Muscle layer of colon (tissue), 2 donors: Measurements from ENCODE around the gene RAX2.
"Not testable (repeated sequence)": the region's sequence is repeated elsewhere in the genome, so short reads cannot be mapped to it uniquely, and the experiment has no call there.

Source experiments
- H3K27ac ChIP-seq: one replicate; pipeline ENCODE4 v1.7.0; 2013; ENCODE audit warnings: low read depth, mild to moderate bottlenecking, low read length, moderate library complexity
- H3K27me3 ChIP-seq, 2 donors: one replicate each; pipeline ENCODE4 v1.7.0; 2013; ENCODE audit warnings: low read length in 2 of 2, mild to moderate bottlenecking in 2 of 2; ENCODE audit not compliant: insufficient read depth in 2 of 2, control insufficient read depth in 1 of 2
- H3K36me3 ChIP-seq: one replicate; pipeline ENCODE4 v1.7.0; 2013; ENCODE audit warnings: mild to moderate bottlenecking, low read length; ENCODE audit not compliant: insufficient read depth
- H3K4me1 ChIP-seq: one replicate; pipeline ENCODE4 v1.7.0; 2013; ENCODE audit warnings: mild to moderate bottlenecking, low read length; ENCODE audit not compliant: insufficient read depth
- H3K4me3 ChIP-seq, 2 donors: one replicate each; pipeline ENCODE4 v1.7.0; 2013; ENCODE audit warnings: low read length in 2 of 2, low read depth in 1 of 2, mild to moderate bottlenecking in 1 of 2, moderate library complexity in 1 of 2
- H3K9ac ChIP-seq: one replicate; pipeline ENCODE4 v1.7.0; 2013; ENCODE audit warnings: low read length
- H3K9me3 ChIP-seq: one replicate; pipeline ENCODE4 v1.7.0; 2013; ENCODE audit warnings: mild to moderate bottlenecking, low read length
- donor health status: abdominal sarcoma.
- donor health status: Adenocarcinoma of cecum.

The RAX2 gene

DNA sequence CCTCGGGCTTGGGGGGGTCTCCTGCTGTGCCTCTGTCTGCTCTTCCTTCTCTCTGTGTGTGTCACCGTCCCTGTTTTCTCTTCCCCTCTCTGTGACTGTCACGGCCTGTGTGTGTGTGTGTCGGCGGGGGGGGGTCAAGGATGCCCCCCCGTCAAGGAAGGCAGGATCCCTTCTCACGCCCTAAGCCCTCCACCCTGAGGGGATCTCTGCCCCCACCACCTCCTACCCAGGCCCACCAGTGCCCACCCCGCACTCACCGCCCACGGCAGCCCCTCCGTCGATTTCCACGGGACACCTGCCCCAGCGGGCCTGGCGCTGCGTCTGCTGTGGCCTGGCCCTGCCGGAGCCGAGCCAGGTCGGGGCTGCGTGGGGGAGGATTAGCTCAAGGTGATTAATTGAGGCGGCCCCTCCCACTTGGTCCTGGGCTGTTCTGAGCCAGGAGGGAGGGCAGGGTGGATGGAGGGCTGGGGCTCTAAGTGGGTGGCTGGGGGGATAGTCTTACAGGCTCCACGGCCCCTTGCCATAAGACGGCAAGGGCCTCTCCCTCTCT lies at the start of gene RAX2:
Gene RAX2 (minus strand): TSS at position 323 of the 550 bp plus-strand sequence. CDS start 486 bp downstream, outside the sequence.
- Histone ChIP-seq H3K27ac (no peak within 1 kb of the TSS), H3K9ac (no peak within 1 kb of the TSS), H3K4me3 (no peak within 1 kb of the TSS), H3K36me3 (no peaks in the 10 kb centered on the region), H3K9me3 (no peaks in the 10 kb centered on the region), H3K27me3 (peaks cover 0 to 4% of the 10 kb centered on the region in 2 donors), H3K4me1 (no peaks in the 10 kb centered on the region)

DNA sequence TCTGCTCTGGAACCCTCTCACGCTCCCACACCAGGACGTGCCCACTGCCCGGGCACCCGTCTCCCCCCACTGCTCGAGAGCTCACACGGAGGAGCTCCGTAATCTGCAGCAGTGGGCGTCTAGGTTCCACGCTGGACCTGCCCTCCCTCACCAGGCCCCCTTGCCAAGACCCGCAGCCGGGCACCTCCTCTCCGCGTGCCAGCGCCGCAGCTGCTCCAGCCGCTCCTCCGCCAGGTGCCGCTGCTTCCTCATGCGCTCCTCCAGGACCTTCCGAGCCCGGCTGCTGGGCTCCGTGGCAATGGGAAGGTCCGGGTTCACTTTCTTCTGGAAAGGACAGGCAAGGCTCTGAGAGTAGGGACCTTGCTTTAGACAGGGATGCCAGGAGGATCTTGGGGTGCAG lies 49.1 kb upstream of the RAX2 start:
- no peaks in the 10 kb centered on the region for H3K4me1 ChIP-seq
- H3K27ac ChIP-seq: no peak overlapping the region
- no peaks in the 10 kb centered on the region for H3K27me3 ChIP-seq
- no peak overlapping the region for H3K9ac ChIP-seq
- H3K9me3 ChIP-seq: no peaks in the 10 kb centered on the region
- H3K4me3 ChIP-seq: no peak overlapping the region
- no peaks in the 10 kb centered on the region for H3K36me3 ChIP-seq

DNA sequence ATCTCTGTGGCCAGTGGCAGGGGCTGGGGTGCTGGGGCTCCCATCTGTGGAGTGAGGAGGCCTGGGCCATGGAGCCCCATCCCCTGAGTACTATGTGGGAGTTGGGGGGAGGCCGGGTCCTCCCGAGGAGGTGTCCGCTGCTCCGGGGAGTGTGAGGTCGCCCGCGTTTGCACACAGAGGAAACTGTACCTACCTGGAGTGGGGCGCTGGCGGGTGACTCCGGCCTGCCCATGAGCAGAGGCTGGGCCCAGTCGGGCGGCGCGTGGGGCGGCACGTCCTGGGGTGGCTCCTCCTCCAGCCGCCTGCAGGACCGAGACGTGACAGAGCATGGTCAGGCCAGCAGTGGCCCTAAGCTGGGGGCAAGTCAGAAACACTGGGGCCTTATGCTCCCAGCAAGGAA lies 48.0 kb upstream of the RAX2 start:
- H3K36me3 ChIP-seq: no peaks in the 10 kb centered on the region
- no peak overlapping the region for H3K4me3 ChIP-seq
- H3K27me3 ChIP-seq: no peaks in the 10 kb centered on the region
- H3K9me3 ChIP-seq: no peaks in the 10 kb centered on the region
- H3K27ac ChIP-seq: no peak overlapping the region
- H3K4me1 ChIP-seq: no peaks in the 10 kb centered on the region
- H3K9ac ChIP-seq: no peak overlapping the region

DNA sequence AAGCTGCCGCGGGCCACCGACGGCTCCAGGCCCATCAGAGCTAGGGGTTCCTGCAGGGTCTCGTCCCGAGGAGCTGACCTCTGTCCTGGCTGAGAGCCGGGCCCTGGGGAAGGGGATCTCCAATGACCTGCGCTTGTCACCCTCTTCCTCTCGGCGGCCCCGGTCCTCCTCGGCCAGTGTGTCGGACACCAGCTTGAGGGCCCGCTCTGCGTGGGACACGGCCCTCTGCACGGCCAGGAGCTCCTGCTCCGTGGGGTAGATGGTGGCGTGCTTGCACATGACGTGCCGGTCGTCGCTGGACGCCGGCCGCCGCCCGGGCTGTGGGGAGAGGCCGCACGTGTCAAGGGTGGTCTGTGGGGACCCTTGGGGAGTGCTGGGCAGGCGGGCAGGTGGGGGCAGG lies 46.9 kb upstream of the RAX2 start:
- H3K27me3 ChIP-seq: no peaks in the 10 kb centered on the region
- no peaks in the 10 kb centered on the region for H3K4me1 ChIP-seq
- no peaks in the 10 kb centered on the region for H3K9me3 ChIP-seq
- H3K9ac ChIP-seq: no peak overlapping the region
- H3K27ac ChIP-seq: no peak overlapping the region
- no peaks in the 10 kb centered on the region for H3K36me3 ChIP-seq
- no peak overlapping the region for H3K4me3 ChIP-seq

DNA sequence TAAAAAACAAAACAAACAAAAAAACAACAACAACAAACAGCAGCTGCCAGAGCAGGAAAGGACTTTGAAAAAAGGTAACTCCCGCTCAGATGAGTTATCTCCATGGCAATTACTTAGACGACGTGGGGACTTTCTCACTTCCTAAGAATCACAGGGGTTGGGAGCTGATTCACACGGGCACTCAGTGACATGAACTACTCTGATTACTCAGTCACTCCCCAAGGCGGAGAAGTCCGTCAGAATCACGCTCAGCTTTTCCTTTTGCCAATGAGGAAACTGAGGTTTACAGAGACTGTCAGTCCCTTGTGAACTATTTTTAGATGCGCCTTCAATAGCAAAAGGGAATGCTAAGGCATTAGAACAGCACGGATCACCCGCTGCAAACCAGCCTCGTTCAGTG lies 46.4 kb upstream of the RAX2 start:
- Histone ChIP-seq H3K36me3 (no peaks in the 10 kb centered on the region), H3K9me3 (no peaks in the 10 kb centered on the region), H3K27me3 (no peaks in the 10 kb centered on the region), H3K9ac (no peak overlapping the region), H3K27ac (no peak overlapping the region), H3K4me1 (no peaks in the 10 kb centered on the region), H3K4me3 (no peak overlapping the region)

DNA sequence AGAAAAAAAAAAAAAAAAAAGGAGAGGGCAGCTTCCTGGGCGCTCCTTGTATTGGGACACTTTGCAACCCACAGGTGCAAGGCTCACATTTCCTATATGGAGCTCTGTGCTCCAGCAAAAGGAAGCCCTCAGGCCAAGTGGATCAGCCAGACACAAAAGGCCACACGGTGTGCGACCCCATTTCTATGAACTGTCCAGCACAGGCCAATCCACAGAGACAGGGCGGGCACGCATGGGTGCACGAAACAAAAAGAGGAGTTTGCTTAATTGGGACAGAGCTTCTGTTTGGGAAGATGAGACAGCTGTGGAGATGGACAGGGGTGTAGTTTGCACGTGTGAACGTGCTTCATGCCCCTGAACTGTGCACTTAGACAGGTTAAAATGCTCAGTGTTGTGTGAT lies 45.7 kb upstream of the RAX2 start:
- Histone ChIP-seq H3K27ac (no peak overlapping the region), H3K9me3 (no peaks in the 10 kb centered on the region), H3K36me3 (no peaks in the 10 kb centered on the region), H3K4me1 (no peaks in the 10 kb centered on the region), H3K9ac (no peak overlapping the region), H3K27me3 (no peaks in the 10 kb centered on the region), H3K4me3 (no peak overlapping the region)

DNA sequence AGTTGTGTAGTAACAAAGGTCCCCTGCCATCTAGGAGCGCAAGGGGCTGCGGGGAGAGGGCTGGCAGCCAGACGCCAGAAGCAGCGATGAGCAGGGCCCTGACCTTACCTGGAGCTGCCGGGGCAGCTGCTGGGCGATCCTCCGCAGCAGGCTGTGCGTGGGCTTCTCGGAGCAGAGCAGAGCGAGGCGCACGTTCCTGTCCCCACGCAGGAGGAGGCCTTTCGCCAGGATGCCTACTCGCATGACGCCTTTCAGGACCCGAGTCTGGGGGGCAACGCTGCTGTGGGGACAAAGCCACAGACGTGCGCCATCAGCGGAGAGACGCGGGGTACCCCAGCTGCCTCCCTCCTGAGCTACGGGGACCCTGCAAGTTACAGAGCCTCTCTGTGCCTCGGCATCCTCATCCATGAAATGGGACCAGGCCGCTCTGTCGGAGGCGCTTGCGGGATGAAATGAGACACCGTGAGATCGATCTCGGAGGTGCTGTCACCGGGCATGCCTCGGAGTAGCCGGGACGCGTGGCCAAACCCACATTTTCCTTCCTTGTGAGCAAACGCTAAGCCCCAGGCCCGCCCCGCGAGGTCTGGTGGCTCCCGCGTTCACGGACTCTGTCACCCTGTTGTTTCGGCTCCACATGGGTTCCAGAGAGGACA lies 44.7 kb upstream of the RAX2 start:
- no peak overlapping the region for H3K4me3 ChIP-seq
- no peak overlapping the region for H3K27ac ChIP-seq
- H3K9me3 ChIP-seq: no peaks in the 10 kb centered on the region
- no peak overlapping the region for H3K9ac ChIP-seq
- H3K36me3 ChIP-seq: no peaks in the 10 kb centered on the region
- no peaks in the 10 kb centered on the region for H3K4me1 ChIP-seq
- no peaks in the 10 kb centered on the region for H3K27me3 ChIP-seq

DNA sequence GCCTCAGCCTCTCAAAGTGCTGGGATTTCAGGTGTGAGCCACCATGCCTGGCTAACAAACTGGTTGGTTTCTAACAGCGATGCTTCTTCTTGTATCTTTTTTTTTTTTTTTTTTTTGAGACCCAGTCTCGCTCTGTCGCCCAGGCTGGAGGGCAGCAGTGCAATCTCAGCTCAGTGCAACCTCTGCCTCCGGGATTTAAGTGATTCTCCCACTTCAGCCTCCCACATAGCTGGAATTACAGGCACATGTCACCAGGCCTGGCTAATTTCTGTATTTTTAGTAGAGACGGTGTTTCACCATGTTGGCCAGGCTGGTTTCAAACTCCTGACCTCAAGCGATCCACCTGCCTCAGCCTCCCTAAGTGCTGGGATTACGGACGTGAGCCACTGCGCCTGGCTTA lies 44.1 kb upstream of the RAX2 start:
- H3K4me3 ChIP-seq, H3K36me3 ChIP-seq: not testable (repeated sequence)

DNA sequence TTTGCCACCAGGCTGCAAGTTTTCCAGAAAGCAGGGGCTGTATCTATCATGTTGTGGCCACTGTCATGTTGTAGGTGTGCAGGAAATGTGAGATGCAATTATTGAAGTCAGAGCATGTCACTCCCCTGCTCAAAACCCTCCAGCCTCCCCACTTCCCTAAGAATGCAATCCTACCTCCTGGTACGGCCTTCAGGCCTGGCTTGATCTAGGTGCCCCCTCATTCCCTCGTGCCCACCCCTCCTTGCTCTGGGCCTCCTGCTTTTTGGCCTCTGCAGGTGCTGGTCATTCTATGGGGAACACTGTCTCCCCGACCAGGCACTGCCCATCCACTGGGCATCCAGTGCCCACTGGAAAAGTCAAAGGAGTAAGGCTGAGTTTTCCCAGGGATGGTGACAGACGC lies 42.6 kb upstream of the RAX2 start:
- Histone ChIP-seq H3K4me3 (no peak overlapping the region), H3K27me3 (peaks cover 0 to 10% of the 10 kb centered on the region in 2 donors), H3K4me1 (no peaks in the 10 kb centered on the region), H3K9me3 (no peaks in the 10 kb centered on the region), H3K36me3 (no peaks in the 10 kb centered on the region), H3K9ac (no peak overlapping the region), H3K27ac (no peak overlapping the region)

More for the DNA sequence above, 44.1 kb upstream of the RAX2 start:
- not testable (repeated sequence) for H3K9ac ChIP-seq, H3K9me3 ChIP-seq, H3K27me3 ChIP-seq, H3K27ac ChIP-seq, H3K4me1 ChIP-seq

DNA sequence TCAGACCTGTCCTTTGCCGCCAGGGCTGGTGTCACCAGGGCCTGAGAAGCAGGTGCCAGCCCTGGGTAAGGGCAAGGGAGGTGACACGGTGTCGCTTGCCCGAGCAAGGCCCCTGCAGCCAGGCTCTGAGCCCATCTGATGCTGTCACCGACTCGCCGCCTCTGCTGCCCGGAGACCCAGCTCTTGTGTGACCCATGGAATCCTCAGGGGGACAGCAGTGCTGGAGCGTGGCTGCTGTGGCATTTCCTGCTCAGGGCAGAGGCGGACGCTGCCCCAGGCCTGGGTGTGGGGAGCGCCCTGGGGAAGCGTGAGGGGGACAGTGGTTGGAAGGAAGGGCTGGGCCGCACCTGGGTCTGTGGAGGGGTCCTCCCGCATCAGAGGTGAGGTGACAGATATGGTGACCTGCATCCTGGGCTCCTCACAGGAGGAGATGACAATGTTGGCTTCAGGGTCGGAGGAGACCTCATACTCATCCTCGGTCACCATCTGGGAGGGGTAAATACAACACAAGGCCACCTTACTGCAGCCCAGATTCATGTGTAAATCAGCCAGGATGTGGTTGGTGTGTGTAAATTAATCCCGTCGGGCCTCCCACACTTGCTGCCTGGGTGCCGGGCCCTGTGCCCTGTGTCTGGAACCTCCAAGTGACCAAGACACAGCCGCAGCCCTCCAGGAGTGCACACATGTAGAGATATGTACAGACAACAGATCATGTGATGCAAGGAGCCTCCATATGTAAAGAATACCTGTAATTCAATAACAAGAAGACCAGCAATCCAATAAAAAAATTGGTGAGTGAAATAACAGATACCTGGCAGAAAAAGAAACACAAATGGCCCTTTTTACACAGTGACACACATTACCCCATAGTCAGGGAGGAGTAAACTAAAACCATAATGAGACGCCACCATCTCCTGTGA lies 41.7 kb upstream of the RAX2 start:
- Histone ChIP-seq H3K4me1 (no peaks in the 10 kb centered on the region), H3K27ac (no peak overlapping the region), H3K4me3 (no peak overlapping the region), H3K36me3 (no peaks in the 10 kb centered on the region), H3K27me3 (peaks cover 0 to 10% of the 10 kb centered on the region in 2 donors), H3K9ac (no peak overlapping the region), H3K9me3 (no peaks in the 10 kb centered on the region)

DNA sequence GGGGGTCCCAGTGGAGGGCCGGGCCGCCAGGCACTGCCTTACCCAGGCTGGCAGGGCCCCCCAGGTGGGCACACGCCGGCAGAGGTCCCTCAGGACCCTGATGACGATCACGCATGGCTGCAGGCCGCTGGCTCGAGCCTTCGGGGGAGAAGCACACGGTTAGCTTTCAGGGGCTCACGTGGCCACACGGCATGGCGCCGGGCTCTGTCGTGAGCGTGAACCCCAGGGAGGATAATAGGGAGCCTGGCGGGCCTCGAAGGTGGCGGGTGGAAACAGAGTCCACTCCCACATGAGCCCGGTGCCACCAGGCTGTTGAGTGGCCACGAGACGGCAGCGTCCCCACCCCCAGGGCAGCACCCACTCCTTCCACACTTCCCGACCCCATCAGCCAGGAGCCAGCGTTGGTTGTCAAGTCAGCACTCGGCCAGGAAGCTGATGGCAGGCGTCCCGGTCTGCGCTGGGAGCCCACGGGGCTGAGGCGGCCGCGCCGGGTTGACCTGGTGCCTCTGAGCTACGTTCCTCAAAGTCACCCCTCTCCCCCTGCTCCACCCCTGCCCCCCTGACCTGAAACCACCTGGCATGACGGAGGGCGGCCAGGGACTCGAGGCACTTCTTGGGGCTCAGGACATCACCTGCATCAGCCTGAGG lies 38.8 kb upstream of the RAX2 start:
- Histone ChIP-seq H3K27me3 (peaks cover 0 to 10% of the 10 kb centered on the region in 2 donors), H3K4me3 (no peak overlapping the region), H3K27ac (no peak overlapping the region), H3K4me1 (no peaks in the 10 kb centered on the region), H3K9ac (no peak overlapping the region), H3K36me3 (no peaks in the 10 kb centered on the region), H3K9me3 (no peaks in the 10 kb centered on the region)
